ENCODE data around the gene FRMD8. TPM values are rescaled to one million over a fixed set of nuclear protein-coding genes. Genes with fewer than 3 reads are reported as not detected.

Gene FRMD8
- total and polyA plus RNA-seq, 8 donors, result 15.0 to 28.9 (median 17.3) TPM

DNA sequence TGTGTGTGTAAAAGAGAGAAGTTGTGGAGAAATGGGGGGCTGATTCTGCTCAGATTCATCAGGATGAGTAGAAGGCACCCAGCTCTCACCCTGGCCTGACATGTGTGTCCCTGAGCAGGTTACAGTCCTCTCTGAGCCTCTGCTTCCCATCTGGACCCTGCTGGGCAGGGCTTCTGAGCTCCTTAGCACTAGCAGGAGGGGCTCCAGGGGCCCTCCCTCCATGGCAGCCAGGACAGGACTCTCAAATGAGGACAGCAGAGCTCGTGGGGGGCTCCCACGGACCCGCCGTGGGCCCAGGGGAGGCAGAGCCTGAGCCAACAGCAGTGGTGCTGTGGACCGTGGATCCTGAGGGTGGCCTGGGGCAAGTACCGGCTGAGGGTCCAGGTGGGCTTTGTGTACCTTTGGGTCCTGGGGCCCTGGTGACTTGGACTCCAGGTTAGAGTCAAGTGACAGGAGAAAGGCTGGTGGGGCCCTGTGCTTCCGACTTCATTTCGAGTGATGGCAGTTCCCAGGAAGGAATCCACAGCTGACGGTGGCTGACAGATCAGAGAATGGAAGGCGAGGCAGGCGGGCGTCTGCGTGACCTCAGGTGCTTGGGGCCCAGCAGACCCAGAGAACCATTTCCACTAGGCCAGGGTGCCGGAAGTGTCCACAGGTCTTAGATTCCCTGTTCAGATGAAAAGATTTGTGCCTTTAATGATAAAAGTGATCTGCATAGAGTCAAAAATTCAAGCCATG is 58.0 kb downstream of the FRMD8 start:
- TF ChIP-seq, protein P1, sequence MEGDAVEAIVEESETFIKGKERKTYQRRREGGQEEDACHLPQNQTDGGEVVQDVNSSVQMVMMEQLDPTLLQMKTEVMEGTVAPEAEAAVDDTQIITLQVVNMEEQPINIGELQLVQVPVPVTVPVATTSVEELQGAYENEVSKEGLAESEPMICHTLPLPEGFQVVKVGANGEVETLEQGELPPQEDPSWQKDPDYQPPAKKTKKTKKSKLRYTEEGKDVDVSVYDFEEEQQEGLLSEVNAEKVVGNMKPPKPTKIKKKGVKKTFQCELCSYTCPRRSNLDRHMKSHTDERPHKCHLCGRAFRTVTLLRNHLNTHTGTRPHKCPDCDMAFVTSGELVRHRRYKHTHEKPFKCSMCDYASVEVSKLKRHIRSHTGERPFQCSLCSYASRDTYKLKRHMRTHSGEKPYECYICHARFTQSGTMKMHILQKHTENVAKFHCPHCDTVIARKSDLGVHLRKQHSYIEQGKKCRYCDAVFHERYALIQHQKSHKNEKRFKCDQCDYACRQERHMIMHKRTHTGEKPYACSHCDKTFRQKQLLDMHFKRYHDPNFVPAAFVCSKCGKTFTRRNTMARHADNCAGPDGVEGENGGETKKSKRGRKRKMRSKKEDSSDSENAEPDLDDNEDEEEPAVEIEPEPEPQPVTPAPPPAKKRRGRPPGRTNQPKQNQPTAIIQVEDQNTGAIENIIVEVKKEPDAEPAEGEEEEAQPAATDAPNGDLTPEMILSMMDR (IDR thresholded peaks at IDR 0.05), result no peak
- Histone ChIP-seq H3K36me3 (peaks cover 3 to 37% (median 24%) of the 10 kb centered on the region in 3 donors), H3K9me3 (no peaks in the 10 kb centered on the region), H3K27ac (no peak overlapping the region), H3K4me1 (peaks cover 12 to 20% (median 14%) of the 10 kb centered on the region in 3 donors), H3K4me3 (no peak overlapping the region), H3K27me3 (no peaks in the 10 kb centered on the region)
- DNase-seq (peak in 2 of 6 donors; percentile 33 to 59), ATAC-seq (no peak), FAIRE-seq (no peak)
- intact Hi-C loops (cut with DNase I), result no loop called here
- 87 to 93% methylated on average over 14 of the region's 14 CpGs for WGBS, 2 donors

DNA sequence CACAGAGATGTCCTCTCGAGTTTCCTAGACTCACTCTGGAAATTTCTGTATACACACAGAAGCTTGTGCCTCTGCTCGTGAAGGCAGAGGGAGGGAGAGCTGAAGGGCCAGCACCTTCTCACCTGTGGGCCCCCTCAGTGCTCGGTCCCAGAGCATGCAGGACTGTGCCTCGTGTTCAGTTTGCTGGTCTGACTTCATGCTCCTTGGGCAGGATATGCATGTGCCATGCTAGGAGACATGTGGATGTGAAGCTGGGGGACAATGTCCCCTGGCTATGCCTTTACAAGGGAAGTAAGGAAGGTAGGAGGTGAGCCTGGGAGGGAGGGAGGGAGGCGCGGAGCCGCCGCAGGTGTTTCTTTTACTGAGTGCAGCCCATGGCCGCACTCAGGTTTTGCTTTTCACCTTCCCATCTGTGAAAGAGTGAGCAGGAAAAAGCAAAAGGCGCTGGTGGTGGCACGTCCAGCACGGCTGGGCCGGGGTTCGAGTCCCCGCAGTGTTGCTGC is 58.7 kb downstream of the FRMD8 start:
- 88 to 92% methylated on average over 15 of the region's 15 CpGs for WGBS, 2 donors
- no peak overlapping the region for H3K27ac ChIP-seq

DNA sequence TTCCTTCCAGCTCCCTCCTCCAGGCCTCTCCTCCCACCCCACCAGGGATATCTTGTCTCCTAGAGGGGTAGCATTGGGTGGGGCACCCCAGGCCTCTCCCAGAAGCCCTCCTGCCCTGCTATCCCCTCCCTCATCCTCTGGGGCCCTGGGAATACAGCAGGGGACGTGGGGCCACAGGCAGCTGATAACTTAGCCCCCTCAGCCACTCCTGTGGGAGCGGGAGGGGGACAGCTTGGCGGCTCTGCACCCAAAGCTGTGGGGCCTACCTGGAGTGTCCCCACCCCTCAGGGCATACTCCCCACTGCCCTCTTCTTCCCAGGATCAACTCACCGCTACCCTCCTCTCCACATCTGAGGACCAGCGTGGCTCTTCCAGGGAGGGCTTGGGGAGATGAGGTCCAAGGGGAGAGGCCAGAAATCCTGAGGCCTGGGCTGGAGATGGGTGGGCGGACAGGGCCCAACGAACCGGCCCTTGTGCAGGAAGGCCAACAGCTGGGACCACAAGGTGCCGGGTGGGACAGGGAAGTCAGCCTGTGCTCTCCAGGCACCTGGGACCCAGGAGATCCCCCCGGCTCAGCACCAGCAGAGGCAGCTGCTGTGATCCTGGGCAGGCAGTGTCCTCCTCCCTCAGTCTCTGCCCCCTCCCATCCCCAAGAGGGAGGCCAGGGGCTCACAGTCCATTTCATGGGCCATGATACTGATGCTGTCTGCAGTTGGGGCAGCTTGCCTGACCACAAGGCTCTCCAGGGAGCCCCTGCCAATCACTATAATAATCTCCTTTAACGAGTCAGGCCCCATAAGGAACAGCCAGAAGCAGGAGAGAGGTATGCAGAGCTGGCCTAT is 59.4 kb downstream of the FRMD8 start:
- H3K4me1 ChIP-seq, result peaks cover 3 to 12% (median 6%) of the 10 kb centered on the region in 3 donors
- FAIRE-seq, result no peak
- peaks cover 3 to 37% (median 24%) of the 10 kb centered on the region in 3 donors for H3K36me3 ChIP-seq
- no peak overlapping the region for H3K4me3 ChIP-seq
- intact Hi-C loops (cut with DNase I), result no loop called here
- TF ChIP-seq, protein P1 (IDR thresholded peaks at IDR 0.05), result no peak
- WGBS, 2 donors, result 78 to 84% methylated on average over 10 to 11 of the region's 11 CpGs
- DNase-seq, result peak in 3 of 6 donors; percentile 37 to 57 (median 51)
- no peaks in the 10 kb centered on the region for H3K27me3 ChIP-seq
- H3K9me3 ChIP-seq, result no peaks in the 10 kb centered on the region
- peak; percentile 3 to 7 (median 6) for ATAC-seq
- no peak overlapping the region for H3K27ac ChIP-seq

More for the DNA sequence above, 58.7 kb downstream of the FRMD8 start:
- no peaks in the 10 kb centered on the region for H3K9me3 ChIP-seq
- no peak overlapping the region for H3K4me3 ChIP-seq
- peaks cover 3 to 37% (median 24%) of the 10 kb centered on the region in 3 donors for H3K36me3 ChIP-seq
- peak in 1 of 4 donors; percentile 1 for ATAC-seq
- intact Hi-C loops (cut with DNase I), result no loop called here
- no peak for FAIRE-seq
- H3K4me1 ChIP-seq, result peaks cover 6 to 14% (median 8%) of the 10 kb centered on the region in 3 donors
- TF ChIP-seq, protein P1 (IDR thresholded peaks at IDR 0.05), result no peak
- no peaks in the 10 kb centered on the region for H3K27me3 ChIP-seq
- peak in 1 of 6 donors; percentile 52 for DNase-seq

GRCh38 chr11:65446446-65447277 is 60.2 kb downstream of the FRMD8 start:
- 74 to 76% methylated on average over 11 of the region's 11 CpGs for WGBS, 2 donors
- Histone ChIP-seq H3K9me3 (no peaks in the 10 kb centered on the region), H3K27ac (no peak overlapping the region), H3K27me3 (no peaks in the 10 kb centered on the region), H3K4me3 (no peak overlapping the region), H3K4me1 (peaks cover 2 to 12% (median 3%) of the 10 kb centered on the region in 3 donors), H3K36me3 (peaks cover 3 to 31% (median 24%) of the 10 kb centered on the region in 3 donors)
- intact Hi-C loops (cut with DNase I), result no loop called here
- TF ChIP-seq, protein P1 (IDR thresholded peaks at IDR 0.05), result no peak
- ATAC-seq, result peak; percentile 1 to 9 (median 6)
- peak in 2 of 6 donors; percentile 59 to 63 for DNase-seq
- no peak for FAIRE-seq

Measured in pancreas (tissue), 10 donors.